CD14-positive monocyte (primary cell): ENCODE measurements around the gene SLC35E1. TPM values are rescaled to one million over a fixed set of nuclear protein-coding genes. Genes with fewer than 3 reads are reported as not detected.

Experiments used
- DNase-seq, 3 donors: peaks; one replicate each; pipeline ENCODE4 v3.0.0-alpha.2; 2011 to 2022
- H2AFZ ChIP-seq: 2 replicates; pipeline ENCODE4 v1.6.0; 2012; ENCODE audit warnings: mild to moderate bottlenecking, low read depth, low read length, inconsistent platforms; ENCODE audit not compliant: insufficient read depth, poor library complexity, severe bottlenecking
- H3K27ac ChIP-seq, 2 donors: 1 replicate in 1 of 2; 2 replicates in 1 of 2; pipeline ENCODE4 v1.5.1; 2012 to 2013; ENCODE audit warnings: low read length in 2 of 2, control low read depth in 1 of 2, inconsistent platforms in 1 of 2, low read depth in 1 of 2, mild to moderate bottlenecking in 1 of 2
- H3K27me3 ChIP-seq, 2 donors: one replicate each; pipeline versions ENCODE4 v1.6.0 to v1.6.1; 2011 to 2013; ENCODE audit warnings: low read length in 2 of 2; ENCODE audit not compliant: control insufficient read depth in 2 of 2, insufficient read depth in 2 of 2
- H3K36me3 ChIP-seq, 2 donors: replicated peaks in 1 of 2; 1 replicate in 1 of 2; 2 replicates in 1 of 2; pipeline versions ENCODE4 v1.5.1 to v1.6.1; 2012 to 2013; ENCODE audit warnings: low read length in 2 of 2, control low read depth in 1 of 2, inconsistent platforms in 1 of 2, mild to moderate bottlenecking in 1 of 2; ENCODE audit not compliant: insufficient read depth in 2 of 2, control insufficient read depth in 1 of 2
- H3K4me1 ChIP-seq, 2 donors: 1 replicate in 1 of 2; 2 replicates in 1 of 2; pipeline versions ENCODE4 v1.5.1 to v1.6.1; 2012 to 2013; ENCODE audit warnings: low read length in 2 of 2, control low read depth in 1 of 2, inconsistent platforms in 1 of 2, mild to moderate bottlenecking in 1 of 2, moderate library complexity in 1 of 2; ENCODE audit not compliant: insufficient read depth in 2 of 2, control insufficient read depth in 1 of 2
- H3K4me2 ChIP-seq: replicated peaks from 2 replicates; pipeline ENCODE3; 2012; ENCODE audit warnings: low read length, moderate library complexity, mild to moderate bottlenecking; ENCODE audit not compliant: poor library complexity, severe bottlenecking; ENCODE audit errors: extremely low read depth
- H3K4me3 ChIP-seq, 3 experiments: fragments of 200-600 bp in 1 of 3; sonication (generic) in 1 of 3; replicated peaks in 1 of 3; 1 replicate in 2 of 3; 2 replicates in 1 of 3; pipeline ENCODE4 v1.5.1; 2011 to 2013; ENCODE audit warnings: low read length in 3 of 3, mild to moderate bottlenecking in 3 of 3, control low read depth in 2 of 3, low read depth in 2 of 3, inconsistent platforms in 1 of 3, moderate library complexity in 1 of 3
- H3K79me2 ChIP-seq: 2 replicates; pipeline ENCODE4 v1.6.0; 2012; ENCODE audit warnings: mild to moderate bottlenecking, control low read depth, inconsistent platforms, low read length, moderate library complexity; ENCODE audit not compliant: insufficient read depth
- H3K9ac ChIP-seq: 2 replicates; pipeline ENCODE4 v1.6.0; 2017; ENCODE audit warnings: low read length, mild to moderate bottlenecking; ENCODE audit not compliant: insufficient read depth, poor library complexity, severe bottlenecking
- H3K9me3 ChIP-seq, 2 donors: replicated peaks in 1 of 2; 1 replicate in 1 of 2; 2 replicates in 1 of 2; pipeline versions ENCODE4 v1.5.1 to v1.6.1; 2012 to 2013; ENCODE audit warnings: low read length in 2 of 2, control low read depth in 1 of 2; ENCODE audit not compliant: control insufficient read depth in 1 of 2, insufficient read depth in 1 of 2
- H4K20me1 ChIP-seq: 2 replicates; pipeline ENCODE4 v1.6.0; 2012; ENCODE audit warnings: mild to moderate bottlenecking, low read length, control low read depth, moderate library complexity; ENCODE audit not compliant: insufficient read depth
- H3K27ac Mint-ChIP-seq, 7 donors: one replicate each; pipeline ENCODE4 v1.8.0; 2020; ENCODE audit warnings: mild to moderate bottlenecking in 7 of 7, mixed read lengths in 7 of 7, moderate library complexity in 6 of 7, inconsistent platforms in 2 of 7
- H3K27me3 Mint-ChIP-seq, 3 donors: one replicate each; pipeline ENCODE4 v1.8.0; 2021 to 2022; ENCODE audit warnings: low read depth in 3 of 3, mild to moderate bottlenecking in 3 of 3, mixed read lengths in 3 of 3, moderate library complexity in 3 of 3, inconsistent platforms in 1 of 3
- H3K36me3 Mint-ChIP-seq, 2 donors: one replicate each; pipeline ENCODE4 v1.8.0; 2020; ENCODE audit warnings: mixed read lengths in 2 of 2, inconsistent platforms in 1 of 2, mild to moderate bottlenecking in 1 of 2
- H3K4me1 Mint-ChIP-seq: one replicate; pipeline ENCODE4 v1.8.0; 2020; ENCODE audit warnings: mild to moderate bottlenecking, mixed read lengths
- H3K4me3 Mint-ChIP-seq, 2 donors: one replicate each; pipeline ENCODE4 v1.8.0; 2020; ENCODE audit warnings: mild to moderate bottlenecking in 2 of 2, mixed read lengths in 2 of 2, moderate library complexity in 1 of 2
- H3K9me3 Mint-ChIP-seq, 7 donors: one replicate each; pipeline ENCODE4 v1.8.0; 2020 to 2022; ENCODE audit warnings: mixed read lengths in 7 of 7, mild to moderate bottlenecking in 6 of 7, moderate library complexity in 6 of 7, inconsistent platforms in 2 of 7
- CTCF ChIP-seq: fragments of 200-600 bp; IDR thresholded peaks from one replicate; pipeline ENCODE4 v1.8.0; 2022; ENCODE audit warnings: antibody characterized with exemption, mild to moderate bottlenecking
- WGBS: methylation state at CpG from one replicate; pipeline ENCODE4 v1.1.5; 2013; ENCODE audit warnings: missing lambda C conversion rate; ENCODE audit not compliant: insufficient coverage; 5-methylcytosine and 5-hydroxymethylcytosine counted together
- intact Hi-C, 2 donors: fragments of 100-400 bp; cut with micrococcal nuclease; formaldehyde crosslinking; loops; one replicate each; pipeline versions ENCODE4 v1.15.0 to v1.15.1; 2023
- polyA plus RNA-seq, 3 donors: library from polyadenylated mRNA; depleted of rRNA in 1 of 3; unstranded in 2 of 3; stranded (reverse) in 1 of 3; fragments of 300-500 nt in 2 of 3; fragments of >200 nt in 1 of 3; fragmentation: Illumina TruSeq in 2 of 3; gene quantifications; 1 replicate in 2 of 3; 2 replicates in 1 of 3; pipeline ENCODE4 v1.2.3, GENCODE V29; 2012 to 2021

SLC35E1 gene
- polyA plus RNA-seq, 3 donors = 12.1 to 28.8 (median 13.5) TPM

GRCh38 chr19:16621165-16621800 is 49.1 kb upstream of the SLC35E1 start:
- intact Hi-C loops = no loop called here
- no peaks in the 10 kb centered on the region for H3K9me3 ChIP-seq
- H3K4me2 ChIP-seq = no peak overlapping the region
- Mint-ChIP-seq H3K4me3 (no peak overlapping the region), H3K27me3 (no peaks in the 10 kb centered on the region), H3K4me1 (peaks cover 39% of the 10 kb centered on the region), H3K9me3 (no peaks in the 10 kb centered on the region), H3K36me3 (peaks cover 26 to 35% of the 10 kb centered on the region in 2 donors), H3K27ac (peak overlapping the region in 3 of 7 donors; percentile 17 to 42 (median 40))
- H3K9ac ChIP-seq = no peak overlapping the region
- peaks cover 4 to 12% of the 10 kb centered on the region in 2 donors for H3K4me1 ChIP-seq
- H3K27ac ChIP-seq = peak overlapping the region in 1 of 2 donors; percentile 8
- 100% methylated on average over 6 of the region's 7 CpGs for WGBS
- DNase-seq = no peak
- no peak for TF ChIP-seq CTCF
- H3K79me2 ChIP-seq = peaks cover 100% of the 10 kb centered on the region
- no peak overlapping the region for H3K4me3 ChIP-seq
- peaks cover 100% of the 10 kb centered on the region for H4K20me1 ChIP-seq
- no peak overlapping the region for H2AFZ ChIP-seq
- H3K27me3 ChIP-seq = no peaks in the 10 kb centered on the region
- H3K36me3 ChIP-seq = peaks cover 17 to 51% of the 10 kb centered on the region in 2 donors

DNA sequence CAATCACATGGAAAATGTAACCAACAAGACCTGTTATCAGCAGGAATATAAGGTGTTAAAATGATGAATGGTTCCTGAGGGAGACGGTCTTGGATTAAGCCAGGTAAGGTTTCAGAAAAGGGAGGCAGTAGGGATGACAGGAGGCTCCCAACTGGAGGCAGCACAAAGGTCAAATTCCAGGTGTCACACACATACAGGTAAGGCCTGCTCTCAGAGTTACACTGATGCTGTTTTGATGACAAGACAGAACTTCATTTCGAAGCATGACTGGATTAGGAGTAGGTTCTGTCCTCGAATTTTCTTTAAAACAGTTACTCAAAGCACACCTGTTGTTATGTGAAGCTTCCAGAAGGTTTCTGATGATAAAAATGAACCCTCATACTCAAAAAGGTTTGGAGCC is 48.4 kb upstream of the SLC35E1 start:
- no peak overlapping the region for H3K9ac ChIP-seq
- no peak overlapping the region for H3K4me3 Mint-ChIP-seq
- no peak overlapping the region for H3K4me2 ChIP-seq

More for the DNA sequence above, 48.4 kb upstream of the SLC35E1 start:
- H2AFZ ChIP-seq = no peak overlapping the region
- peak overlapping the region in 1 of 2 donors; percentile 8 for H3K27ac ChIP-seq
- no peaks in the 10 kb centered on the region for H3K27me3 Mint-ChIP-seq
- no peaks in the 10 kb centered on the region for H3K9me3 Mint-ChIP-seq
- intact Hi-C loops = no loop called here
- H3K4me1 ChIP-seq = peaks cover 0 to 13% of the 10 kb centered on the region in 2 donors
- no peaks in the 10 kb centered on the region for H3K27me3 ChIP-seq
- peaks cover 100% of the 10 kb centered on the region for H3K79me2 ChIP-seq
- H3K27ac Mint-ChIP-seq = peak overlapping the region in 2 of 7 donors; percentile 42 to 60
- H3K36me3 Mint-ChIP-seq = peaks cover 24 to 30% of the 10 kb centered on the region in 2 donors
- no peak overlapping the region for H3K4me3 ChIP-seq
- H4K20me1 ChIP-seq = peaks cover 100% of the 10 kb centered on the region
- no peaks in the 10 kb centered on the region for H3K9me3 ChIP-seq
- peaks cover 38% of the 10 kb centered on the region for H3K4me1 Mint-ChIP-seq
- no CpG with 5 or more reads among the region's 3 CpGs for WGBS
- DNase-seq = no peak
- H3K36me3 ChIP-seq = peaks cover 17 to 48% of the 10 kb centered on the region in 2 donors
- no peak for TF ChIP-seq CTCF
